ENCODE results near the gene NTSR1. TPM values are rescaled to one million over a fixed set of nuclear protein-coding genes. Genes with fewer than 3 reads are reported as not detected.

Gene NTSR1
- total RNA-seq, 4 donors from 2014 or later = 0.06 to 0.09 TPM; not detected in 2

DNA sequence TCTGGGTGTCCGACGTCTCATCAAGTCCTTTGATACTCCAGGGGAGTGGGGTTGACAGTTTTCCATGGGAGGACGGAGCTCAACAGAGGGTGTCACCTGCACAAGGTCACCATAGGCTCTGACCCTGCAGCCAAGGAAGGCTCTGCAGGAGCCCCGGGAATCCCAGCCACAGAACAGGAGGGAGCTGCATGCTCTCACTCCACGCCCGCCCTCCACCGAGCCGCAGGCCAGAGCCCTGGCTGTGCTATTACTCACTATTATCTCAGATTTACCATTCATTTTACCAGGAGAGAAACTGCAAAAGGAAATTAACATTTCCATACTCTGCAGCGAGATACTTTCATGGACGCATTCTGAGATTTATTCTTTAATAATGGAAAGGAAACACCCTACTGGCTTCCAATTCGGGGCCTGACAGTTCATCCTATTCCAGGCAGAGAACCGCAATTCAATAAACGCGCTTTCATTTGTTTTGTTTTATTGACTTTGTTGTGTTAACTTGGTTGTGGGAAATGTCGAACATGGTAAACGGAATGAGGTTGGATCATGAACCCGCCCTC, 18.3 kb upstream of the NTSR1 start:
- H3K4me1 ChIP-seq = peaks cover 0 to 35% (median 10%) of the 10 kb centered on the region in 3 donors
- no peak for DNase-seq
- no peak overlapping the region for H3K27ac ChIP-seq
- WGBS, 2 donors = 74 to 77% methylated on average over 14 to 16 of the region's 17 CpGs
- no peaks in the 10 kb centered on the region for H3K9me3 ChIP-seq
- peaks cover 0 to 87% (median 0%) of the 10 kb centered on the region in 4 donors for H3K27me3 ChIP-seq
- intact Hi-C loops (cut with DNase I) = no loop called here
- TF ChIP-seq, protein P1, sequence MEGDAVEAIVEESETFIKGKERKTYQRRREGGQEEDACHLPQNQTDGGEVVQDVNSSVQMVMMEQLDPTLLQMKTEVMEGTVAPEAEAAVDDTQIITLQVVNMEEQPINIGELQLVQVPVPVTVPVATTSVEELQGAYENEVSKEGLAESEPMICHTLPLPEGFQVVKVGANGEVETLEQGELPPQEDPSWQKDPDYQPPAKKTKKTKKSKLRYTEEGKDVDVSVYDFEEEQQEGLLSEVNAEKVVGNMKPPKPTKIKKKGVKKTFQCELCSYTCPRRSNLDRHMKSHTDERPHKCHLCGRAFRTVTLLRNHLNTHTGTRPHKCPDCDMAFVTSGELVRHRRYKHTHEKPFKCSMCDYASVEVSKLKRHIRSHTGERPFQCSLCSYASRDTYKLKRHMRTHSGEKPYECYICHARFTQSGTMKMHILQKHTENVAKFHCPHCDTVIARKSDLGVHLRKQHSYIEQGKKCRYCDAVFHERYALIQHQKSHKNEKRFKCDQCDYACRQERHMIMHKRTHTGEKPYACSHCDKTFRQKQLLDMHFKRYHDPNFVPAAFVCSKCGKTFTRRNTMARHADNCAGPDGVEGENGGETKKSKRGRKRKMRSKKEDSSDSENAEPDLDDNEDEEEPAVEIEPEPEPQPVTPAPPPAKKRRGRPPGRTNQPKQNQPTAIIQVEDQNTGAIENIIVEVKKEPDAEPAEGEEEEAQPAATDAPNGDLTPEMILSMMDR (IDR thresholded peaks at IDR 0.05) = no peak
- no peak for TF ChIP-seq POLR2A (IDR thresholded peaks at IDR 0.05)
- no peak overlapping the region for H3K4me3 ChIP-seq
- no peaks in the 10 kb centered on the region for H3K36me3 ChIP-seq

DNA sequence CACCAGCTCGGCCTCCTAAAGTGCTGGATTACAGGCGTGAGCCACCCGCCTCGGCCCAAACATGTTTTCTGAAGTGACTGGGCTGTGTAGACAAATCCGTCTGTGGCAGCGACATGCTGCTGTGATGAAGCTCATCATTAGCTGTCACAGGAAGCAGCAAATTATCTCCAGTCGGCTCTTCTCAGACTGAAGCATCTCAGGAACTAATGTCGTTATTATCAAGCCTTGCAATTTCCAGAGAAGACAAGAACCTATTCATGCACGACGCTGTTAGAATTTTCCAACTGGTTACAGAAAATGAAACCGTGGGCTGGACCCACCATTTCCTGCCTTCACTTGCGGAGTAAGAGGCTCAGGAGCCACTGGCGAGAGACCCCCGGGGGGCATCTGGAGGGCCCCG, 17.1 kb upstream of the NTSR1 start:
- TF ChIP-seq POLR2A (IDR thresholded peaks at IDR 0.05) = no peak
- TF ChIP-seq, protein P1 (IDR thresholded peaks at IDR 0.05) = no peak
- Histone ChIP-seq H3K36me3 (no peaks in the 10 kb centered on the region), H3K4me1 (peaks cover 0 to 27% (median 10%) of the 10 kb centered on the region in 3 donors), H3K4me3 (no peak overlapping the region), H3K27ac (no peak overlapping the region), H3K9me3 (no peaks in the 10 kb centered on the region), H3K27me3 (peaks cover 0 to 89% (median 0%) of the 10 kb centered on the region in 4 donors)
- 66 to 70% methylated on average over 9 to 10 of the region's 15 CpGs for WGBS, 2 donors
- intact Hi-C loops (cut with DNase I) = no loop called here
- no peak for DNase-seq

DNA sequence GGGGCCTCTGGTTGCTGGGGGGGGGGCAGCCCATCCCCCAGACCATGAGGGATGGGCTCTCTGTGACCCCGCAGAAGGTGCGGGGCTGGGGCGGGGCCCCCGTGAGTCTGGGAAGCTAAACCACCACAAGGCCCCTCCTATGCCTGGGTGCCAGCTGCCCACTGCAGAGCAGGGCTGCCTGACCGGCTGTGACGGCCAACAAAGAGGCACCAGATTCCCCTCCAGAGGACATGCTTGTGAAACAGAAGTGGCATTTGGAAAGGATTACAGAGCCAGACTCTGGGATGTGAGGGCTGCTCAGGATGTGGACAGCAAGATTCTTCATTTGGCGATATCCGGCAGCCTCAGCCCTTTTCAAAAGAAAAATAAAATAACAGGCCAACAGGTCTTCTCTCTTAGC, 16.5 kb upstream of the NTSR1 start:
- Histone ChIP-seq H3K36me3 (no peaks in the 10 kb centered on the region), H3K4me3 (no peak overlapping the region), H3K27me3 (peaks cover 0 to 92% (median 0%) of the 10 kb centered on the region in 4 donors), H3K27ac (no peak overlapping the region), H3K9me3 (no peaks in the 10 kb centered on the region), H3K4me1 (peaks cover 0 to 20% (median 10%) of the 10 kb centered on the region in 3 donors)
- WGBS, 2 donors = 88% methylated on average over 2 of the region's 8 CpGs; no CpG with 5 or more reads in 1 of the 2 donors
- no peak for DNase-seq
- intact Hi-C loops (cut with DNase I) = no loop called here
- no peak for TF ChIP-seq POLR2A (IDR thresholded peaks at IDR 0.05)
- TF ChIP-seq, protein P1 (IDR thresholded peaks at IDR 0.05) = no peak

DNA sequence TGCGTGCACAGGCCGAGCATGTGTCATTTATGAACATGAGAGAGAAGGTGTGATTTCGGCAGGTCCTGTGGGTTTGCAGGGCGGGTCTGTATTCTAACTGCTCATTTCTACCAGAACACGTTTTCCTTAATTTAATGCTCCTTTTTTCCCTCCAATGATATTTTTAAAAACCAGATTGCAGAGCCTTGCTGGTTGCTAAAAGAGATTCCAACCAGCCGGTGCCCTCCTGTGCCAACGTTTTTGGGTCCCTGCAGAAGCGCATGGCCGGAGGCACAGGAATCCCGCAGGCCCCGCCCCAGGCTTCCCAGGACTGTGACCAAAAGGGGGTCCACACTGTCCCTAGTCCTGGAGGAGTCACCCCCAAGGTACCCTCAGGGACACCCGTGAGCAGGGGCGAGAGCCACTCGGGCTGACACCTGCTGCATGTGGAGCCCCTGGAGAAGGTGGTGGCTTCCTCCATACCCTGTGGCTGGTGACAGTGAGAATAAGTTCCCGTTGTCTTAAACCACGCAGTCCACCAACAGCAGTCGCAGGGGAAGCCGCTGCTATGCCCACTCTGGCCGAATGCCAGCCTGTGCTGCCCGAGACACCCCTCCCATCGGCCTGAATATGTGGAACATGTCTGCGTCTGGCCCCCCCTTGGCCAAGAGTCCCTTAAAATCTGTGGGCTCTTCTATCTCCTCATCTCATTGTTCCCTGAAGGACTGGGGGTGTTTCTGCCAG, 15.7 kb upstream of the NTSR1 start:
- no peaks in the 10 kb centered on the region for H3K36me3 ChIP-seq
- peaks cover 0 to 12% (median 6%) of the 10 kb centered on the region in 3 donors for H3K4me1 ChIP-seq
- no peak overlapping the region for H3K27ac ChIP-seq
- no peaks in the 10 kb centered on the region for H3K9me3 ChIP-seq
- TF ChIP-seq POLR2A (IDR thresholded peaks at IDR 0.05) = no peak
- TF ChIP-seq, protein P1 (IDR thresholded peaks at IDR 0.05) = no peak
- intact Hi-C loops (cut with DNase I) = no loop called here
- 53 to 62% methylated on average over 10 of the region's 22 CpGs for WGBS, 2 donors
- peaks cover 0 to 92% (median 0%) of the 10 kb centered on the region in 4 donors for H3K27me3 ChIP-seq
- DNase-seq = no peak
- H3K4me3 ChIP-seq = no peak overlapping the region

DNA sequence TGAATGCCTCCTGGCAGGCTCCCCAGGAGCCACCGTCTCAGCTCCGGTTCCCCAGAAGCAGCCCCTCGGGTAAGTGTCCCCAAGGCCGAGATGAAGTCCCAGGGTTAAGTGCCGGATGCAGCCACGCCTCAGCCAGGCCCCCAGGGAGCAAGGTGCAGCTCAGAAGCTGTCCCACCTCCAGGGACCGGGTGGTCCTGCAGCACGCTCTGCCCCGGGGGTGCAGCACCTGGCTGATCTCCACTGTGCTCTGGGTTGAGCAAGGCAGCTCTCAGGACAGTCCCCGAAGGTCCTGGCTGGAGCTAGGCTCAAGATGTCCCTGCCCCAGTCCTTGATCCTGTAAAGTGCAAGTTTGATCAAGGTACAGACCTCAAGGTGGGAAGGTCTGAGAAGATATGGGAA, 15.1 kb upstream of the NTSR1 start:
- no peak overlapping the region for H3K27ac ChIP-seq
- DNase-seq = no peak
- no peaks in the 10 kb centered on the region for H3K36me3 ChIP-seq
- no peaks in the 10 kb centered on the region for H3K9me3 ChIP-seq
- no peak for TF ChIP-seq POLR2A (IDR thresholded peaks at IDR 0.05)
- TF ChIP-seq, protein P1 (IDR thresholded peaks at IDR 0.05) = no peak
- WGBS, 2 donors = 61 to 100% methylated on average over 1 to 9 of the region's 10 CpGs
- intact Hi-C loops (cut with DNase I) = no loop called here
- peaks cover 0 to 6% (median 4%) of the 10 kb centered on the region in 3 donors for H3K4me1 ChIP-seq
- peaks cover 0 to 92% (median 0%) of the 10 kb centered on the region in 4 donors for H3K27me3 ChIP-seq
- no peak overlapping the region for H3K4me3 ChIP-seq
